NCI-H2081 treated with DMSO at 0.1 percent for 48 hours (cell line): Measurements from ENCODE around the gene SBF2.
"Not testable (repeated sequence)": the region's sequence is repeated elsewhere in the genome, so short reads cannot be mapped to it uniquely, and the experiment has no call there.

Experiments
- DNase-seq: peaks from one replicate; lab custom pipeline; 2025; lab: John Stamatoyannopoulos, UW

The SBF2 gene

DNA sequence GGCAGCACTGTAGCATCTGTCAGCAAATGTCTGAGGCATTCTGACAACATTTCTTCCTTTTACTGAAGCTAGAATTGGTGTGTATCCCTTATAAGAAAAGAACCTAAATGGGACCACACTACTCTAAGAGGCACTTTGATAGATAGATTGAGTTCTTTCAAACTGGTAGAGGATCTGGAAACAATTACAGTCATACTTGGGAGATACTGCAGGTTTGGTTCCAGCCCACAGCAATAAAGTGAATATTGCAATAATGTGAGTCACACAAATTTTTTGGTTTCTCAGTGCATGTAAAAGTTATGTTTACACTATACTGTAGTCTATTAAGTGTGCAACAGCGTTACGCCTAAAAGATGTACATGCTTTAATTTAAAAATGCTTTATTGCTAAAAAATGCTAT, 96.9 kb downstream of the SBF2 start:
- DNase-seq, result no peak

DNA sequence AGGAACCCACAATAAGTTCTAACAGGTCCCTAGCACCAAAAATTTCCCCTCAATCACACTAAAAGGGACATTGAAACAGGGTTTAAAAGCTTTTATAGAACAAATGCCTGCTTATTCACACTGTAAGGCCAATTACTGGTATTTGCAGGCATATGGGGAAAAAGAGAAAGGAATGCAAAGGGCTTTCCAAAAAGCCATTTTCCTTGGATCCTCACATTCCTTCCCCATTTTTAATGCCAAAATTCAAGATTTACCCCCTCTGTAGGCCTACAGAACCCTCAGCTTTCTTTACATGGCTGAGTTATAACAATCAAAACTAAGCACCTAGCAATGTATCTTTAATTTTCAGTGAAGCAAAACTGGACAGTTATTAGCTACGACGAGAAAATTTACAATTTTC, 102.0 kb downstream of the SBF2 start:
- no peak for DNase-seq

DNA sequence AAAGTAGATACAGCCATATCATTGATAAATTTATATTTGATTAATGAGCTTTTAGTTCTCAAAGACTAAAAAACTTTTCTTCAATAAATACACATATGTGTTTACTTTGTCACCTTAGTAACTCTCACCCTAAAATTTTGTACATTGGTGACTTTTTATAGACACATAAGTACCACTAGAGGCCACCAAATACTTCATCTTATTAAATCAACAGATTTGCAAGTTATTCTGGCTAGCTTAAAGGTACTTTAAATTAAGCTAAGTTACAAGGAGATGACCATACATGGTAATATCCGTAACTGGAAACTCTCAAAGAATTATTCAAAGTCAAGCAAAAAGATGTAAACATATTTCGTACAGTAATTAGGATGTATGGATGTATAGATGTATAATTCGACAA, 112.2 kb downstream of the SBF2 start:
- DNase-seq, result no peak

DNA sequence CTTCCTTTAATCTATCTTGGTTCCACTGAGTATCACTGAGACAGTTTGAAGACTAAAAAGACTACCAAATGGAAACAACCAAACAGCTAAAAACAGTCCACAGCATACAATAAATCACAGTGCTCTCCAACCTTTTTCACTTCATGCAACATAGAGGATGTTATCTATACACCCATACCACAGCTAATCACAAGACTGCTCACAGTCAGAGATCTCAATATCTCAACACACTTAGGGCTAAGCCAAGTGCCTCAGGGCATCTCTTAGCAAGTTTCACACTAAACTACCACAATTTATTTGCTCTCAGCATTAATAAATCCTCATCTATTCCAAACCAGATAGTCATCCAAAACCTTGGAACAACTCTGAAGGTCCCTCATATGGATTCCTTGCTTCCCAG, 129.4 kb downstream of the SBF2 start:
- no peak for DNase-seq

DNA sequence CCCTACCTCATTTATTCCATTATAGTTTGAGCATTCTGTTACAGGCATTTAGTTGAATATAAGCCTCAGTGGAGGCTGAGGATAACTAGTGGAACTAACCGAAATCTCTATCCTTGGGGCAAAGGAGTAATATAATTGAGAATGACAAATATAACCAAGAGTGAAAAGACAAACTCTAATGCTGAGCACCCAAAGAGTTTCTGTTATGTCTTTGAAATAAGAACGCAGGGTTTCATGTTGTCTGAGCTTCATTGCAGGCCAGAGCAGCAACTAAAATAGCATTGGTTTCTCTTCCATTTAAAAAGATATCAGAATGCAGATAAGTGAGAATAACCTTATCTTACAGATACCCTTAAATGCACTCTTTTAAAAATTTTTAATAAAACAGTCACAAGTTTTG, 131.8 kb downstream of the SBF2 start:
- DNase-seq, result no peak

DNA sequence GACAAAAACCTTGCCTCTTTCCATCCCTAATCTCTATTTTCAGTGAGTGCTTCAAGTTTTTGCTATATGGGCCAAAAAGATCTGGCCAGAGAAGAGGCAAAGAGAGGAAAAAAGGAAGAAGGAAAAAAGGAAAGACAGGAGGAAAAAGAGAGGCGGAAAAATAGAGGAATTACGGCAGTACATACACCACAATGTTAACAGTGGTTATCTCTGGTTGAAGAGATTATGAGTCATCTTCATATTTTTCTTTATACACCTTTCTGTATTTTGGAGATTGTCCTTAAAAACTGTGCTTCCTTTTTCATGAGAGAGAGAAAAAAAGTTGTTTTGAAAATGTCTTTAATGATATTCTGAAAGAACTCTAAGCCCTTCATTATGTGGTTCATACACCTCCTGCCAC, 133.7 kb downstream of the SBF2 start:
- DNase-seq, result no peak

DNA sequence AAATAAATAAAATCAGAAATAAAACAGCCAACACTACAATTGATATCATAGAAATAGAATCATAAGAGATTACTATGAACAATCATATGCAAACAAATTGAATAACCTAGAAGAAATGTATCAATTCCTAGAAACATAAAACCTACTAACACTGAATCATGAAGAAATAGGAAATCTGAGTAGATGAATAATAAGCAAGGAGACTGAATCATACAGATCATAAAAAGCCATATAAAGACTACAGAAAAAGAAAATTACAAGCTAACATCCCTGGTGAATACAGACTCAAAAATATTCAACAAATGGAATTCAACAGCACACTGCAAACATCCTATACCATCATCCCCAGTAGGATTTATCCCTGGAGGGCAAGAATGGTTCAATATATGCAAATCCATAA, 135.6 kb downstream of the SBF2 start:
- no peak for DNase-seq

DNA sequence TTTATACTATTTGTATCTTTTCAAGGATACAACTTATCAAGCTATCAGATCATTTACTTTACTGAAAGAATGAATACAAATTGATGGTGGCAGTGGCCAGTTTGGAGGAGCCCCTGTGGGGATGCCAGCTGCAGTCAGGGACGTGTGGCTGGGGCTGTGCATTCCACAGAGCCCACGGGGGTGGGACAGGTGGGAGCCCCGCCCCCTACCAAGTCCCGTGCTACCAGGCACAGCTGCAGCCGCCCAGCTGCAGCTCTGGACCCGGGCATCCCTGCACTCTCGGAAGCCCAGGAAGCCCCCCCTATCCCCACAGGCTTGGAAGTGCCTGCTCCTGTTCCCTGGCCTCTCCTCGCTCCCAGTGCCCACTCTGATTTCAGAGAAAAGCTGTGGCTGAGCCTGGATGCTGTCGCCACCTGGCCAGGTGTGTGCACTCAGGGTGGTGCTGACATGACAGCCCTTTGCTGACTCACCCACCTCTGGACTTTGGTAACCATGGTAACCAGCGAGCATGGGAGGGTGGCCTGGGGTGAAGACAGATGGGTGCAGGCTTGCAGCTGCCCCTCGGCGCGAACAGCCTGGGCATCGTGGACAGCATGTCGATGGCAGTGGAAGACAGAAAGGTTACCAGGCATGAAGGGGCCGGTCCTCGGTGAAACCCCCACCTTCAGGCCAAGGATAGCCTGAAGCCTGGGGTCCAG, 138.1 kb downstream of the SBF2 start:
- DNase-seq, result no peak

DNA sequence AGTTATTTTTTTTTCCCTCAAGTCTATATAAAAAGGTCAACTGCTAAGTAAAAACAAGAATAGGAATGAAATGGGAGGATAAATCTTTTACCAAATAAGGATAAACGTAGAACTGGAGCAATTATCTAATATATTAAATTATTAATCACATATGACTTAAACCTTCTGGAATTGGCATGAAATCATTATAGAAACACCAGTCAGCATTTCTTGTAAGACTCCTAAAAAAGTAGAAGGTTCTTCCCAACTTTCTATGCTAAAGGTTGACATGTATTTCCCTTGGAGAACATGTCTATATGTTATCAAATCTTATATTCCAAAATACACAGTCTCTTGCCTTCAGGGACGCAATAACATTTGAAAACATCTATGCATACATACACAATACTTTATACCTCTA, 143.2 kb downstream of the SBF2 start:
- DNase-seq, result no peak

DNA sequence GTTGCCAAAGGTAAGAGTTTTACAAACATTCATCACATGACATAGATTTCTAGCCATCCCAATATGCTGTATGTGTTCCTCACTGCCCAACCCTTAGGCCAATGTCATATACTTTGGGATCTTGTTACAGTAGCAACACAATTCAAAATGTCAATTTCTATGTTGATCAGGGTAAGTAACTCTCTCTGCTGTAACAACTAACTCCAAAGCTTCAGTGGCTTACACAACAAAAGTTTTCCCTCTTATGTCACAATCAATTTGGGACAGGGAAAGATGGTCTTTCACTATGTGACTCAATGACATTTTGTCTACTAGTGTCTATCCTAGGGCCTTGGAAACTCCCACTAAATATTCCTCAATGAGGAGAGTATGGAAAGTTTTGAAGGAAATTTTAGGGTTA, 144.5 kb downstream of the SBF2 start:
- DNase-seq, result no peak

DNA sequence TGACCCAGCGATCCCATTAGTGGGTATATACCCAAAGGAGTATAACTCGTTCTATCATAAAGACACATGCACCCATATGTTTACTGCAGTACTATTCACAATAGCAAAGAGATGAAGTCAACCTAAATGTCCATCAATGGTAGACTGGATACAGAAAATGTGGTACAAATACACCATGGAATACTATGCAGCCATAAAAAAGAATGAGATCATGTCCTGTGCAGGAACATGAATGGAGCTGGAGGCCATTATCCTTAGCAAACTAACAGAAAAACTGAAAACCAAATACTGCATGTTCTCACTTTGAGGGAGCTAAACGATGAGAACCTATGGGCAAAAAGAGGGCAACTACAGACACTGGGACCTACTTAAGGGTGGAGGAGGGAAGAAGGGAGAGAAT, 146.8 kb downstream of the SBF2 start:
- DNase-seq, result no peak

DNA sequence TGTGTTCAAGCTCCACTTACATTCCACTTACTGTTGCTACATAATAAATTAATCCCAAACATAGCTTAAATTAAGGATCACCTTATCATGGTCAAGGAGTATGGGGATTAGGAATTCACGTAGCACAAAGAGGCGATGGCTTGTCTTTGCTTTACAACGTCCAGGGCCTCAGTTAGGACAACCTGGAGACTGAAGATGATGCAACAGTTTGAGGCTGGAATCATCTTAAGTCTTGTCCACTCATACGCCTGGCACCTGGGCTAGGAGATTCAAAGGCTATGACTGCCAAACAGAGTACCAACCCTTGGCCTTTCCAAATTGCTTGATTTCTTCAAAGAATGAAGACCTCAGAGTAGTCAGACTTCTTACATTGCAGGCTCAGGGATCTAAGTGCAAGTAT, 149.1 kb downstream of the SBF2 start:
- no peak for DNase-seq

DNA sequence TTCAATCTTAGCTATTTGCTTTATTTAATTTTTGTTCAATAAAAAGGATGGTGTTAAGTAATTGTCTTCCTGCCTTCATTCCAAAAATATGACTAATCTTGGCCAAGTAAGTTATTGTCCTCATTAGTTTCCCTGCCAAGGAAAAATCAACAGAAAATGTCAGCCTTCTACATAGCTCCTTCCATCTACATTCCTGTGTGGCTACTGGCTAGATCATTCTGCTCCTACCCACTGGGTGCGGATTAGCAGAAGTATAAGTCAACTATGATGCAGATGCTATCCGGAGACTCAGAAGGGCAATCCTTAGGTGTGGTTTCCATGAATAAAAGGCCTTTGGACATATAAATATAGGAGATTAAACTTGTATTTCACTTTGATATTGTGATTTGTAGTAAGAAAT, 154.4 kb downstream of the SBF2 start:
- no peak for DNase-seq

DNA sequence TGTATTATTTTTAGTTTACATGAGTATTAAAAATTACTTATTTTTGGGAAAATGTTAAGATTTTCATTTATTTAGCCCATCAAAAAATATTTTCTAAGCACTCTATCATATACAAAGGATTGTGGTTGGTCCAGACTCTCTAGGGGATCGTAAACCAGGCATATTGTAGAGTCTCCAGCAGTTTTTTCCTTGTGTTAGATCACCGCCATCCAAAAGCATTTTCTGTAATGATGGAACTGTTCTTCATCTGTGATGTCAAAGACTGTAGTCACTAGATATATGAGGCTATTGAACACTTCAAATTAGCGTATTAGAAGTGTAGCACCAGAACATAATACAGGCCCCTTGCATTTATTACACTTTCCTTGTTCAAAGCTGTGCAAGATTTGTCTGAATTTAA, 154.9 kb downstream of the SBF2 start:
- no peak for DNase-seq

DNA sequence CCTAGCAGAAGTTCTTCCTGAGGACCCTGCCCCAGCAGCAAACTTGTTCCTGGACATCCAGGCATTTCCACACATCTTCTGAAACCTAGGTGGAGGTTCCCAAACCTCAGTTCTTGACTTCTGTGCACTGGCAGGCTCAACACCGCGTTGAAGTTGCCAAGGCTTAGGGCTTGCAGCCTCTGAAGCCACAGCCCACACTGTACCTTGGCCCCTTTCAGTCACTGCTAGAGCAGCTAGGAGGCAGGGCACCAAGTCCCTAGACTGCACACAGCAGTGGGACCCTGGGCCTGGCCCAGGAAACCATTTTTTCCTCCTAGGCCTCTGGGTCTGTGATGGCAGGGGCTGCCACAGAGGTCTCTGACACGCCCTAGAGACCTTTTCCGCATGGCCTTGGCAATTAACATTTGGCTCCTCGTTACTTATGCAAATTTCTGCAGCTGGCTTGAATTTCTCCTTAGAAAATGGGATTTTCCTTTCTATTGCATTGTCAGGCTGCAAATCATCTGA, 159.0 kb downstream of the SBF2 start:
- no peak for DNase-seq

DNA sequence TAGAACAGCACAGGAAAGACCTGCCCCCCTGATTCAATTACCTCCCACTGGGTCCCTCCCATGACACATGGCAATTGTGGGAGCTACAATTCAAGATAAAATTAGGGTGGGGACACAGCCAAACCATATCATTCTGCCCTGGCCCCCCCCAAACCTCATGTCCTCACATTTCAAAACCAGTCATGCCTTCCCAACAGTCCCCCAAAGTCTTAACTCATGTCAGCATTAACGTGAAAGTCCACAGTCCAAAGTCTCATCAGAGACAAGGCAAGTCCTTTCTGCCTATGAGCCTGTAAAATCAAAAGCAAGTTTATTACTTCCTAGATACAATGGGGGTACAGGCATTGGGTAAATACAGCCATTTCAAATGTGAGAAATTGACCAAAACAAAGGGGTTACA, 159.8 kb downstream of the SBF2 start:
- DNase-seq, result not testable (repeated sequence)

DNA sequence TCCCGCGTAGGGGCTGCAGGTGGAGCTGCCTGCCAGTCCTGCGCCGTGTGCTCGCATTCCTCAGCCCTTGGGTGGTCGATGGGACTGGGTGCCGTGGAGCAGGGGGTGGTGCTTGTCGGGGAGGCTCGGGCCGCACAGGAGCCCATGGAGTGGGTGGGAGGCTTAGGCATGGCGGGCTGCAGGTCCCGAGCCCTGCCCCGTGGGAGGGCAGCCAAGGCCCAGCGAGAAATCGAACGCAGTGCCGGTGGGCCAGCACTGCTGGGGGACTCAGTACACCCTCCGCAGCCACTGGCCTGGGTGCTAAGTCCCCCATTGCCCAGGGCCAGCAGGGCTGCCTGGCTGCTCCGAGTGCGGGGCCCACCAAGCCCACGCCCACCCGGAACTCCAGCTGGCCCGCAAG, 160.8 kb downstream of the SBF2 start:
- not testable (repeated sequence) for DNase-seq

DNA sequence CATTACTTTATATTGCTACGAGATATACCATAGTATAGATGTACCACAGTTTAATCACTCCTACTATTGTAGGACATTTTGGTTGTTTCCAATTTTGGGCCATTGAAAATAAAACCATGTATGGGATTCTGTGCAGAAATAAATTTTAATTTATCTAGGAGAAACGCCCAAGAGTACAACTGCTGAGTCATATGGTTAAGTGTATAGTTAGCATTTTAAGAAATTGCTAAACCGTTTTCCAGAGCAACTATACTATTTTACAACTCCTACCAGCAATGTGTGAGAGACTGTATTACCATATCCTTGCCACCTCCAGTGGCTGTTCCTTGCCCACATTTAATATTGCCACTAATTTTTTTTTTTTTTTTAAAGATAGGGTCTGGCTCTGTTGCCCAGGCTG, 163.1 kb downstream of the SBF2 start:
- DNase-seq, result no peak

DNA sequence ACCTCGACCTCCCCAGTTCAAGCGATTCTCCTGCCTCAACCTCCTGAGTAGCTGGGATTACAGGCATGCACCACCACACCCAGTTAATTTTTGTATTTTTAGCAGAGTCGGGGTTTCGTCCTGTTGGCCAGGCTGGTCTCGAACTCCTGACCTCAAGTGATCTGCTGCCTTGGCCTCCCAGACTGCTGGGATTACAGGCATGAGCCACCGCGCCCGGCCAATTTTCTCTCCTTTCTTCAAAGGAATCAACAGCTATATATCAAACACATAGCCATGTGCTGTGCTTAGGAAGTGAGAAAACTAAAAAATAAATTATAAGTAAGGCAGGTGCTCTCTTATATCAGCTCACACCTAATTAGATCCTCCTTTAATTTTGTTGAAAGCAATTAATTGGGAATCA, 164.8 kb downstream of the SBF2 start:
- DNase-seq, result not testable (repeated sequence)

DNA sequence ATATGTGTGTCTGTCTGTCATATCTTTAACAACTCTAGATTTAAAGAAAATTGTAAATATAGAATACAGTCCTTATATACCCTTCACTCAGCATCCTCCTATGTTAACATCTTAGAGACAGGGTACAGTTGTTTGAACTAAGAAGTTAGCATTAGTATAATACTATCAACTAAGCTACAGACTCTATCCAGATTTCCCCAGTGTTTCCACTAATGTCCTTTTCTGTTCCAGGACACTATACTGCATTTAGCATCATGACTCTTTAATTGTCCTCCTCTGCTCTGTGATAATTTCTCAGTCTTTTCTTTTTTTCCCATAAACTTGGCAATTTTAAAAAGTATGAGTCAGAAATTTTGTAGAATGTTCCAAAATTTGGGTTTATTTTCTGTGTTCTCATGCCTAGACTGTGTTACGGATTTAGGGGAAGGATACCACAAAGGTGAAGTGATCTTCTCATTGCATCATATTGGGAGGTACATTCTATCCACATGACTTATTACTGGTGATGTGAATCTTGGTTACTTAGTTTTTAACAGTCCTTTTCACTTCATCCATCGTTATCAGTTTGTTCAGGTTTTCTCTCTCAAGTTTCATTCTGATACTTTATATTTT, 168.4 kb downstream of the SBF2 start:
- DNase-seq, result no peak

DNA sequence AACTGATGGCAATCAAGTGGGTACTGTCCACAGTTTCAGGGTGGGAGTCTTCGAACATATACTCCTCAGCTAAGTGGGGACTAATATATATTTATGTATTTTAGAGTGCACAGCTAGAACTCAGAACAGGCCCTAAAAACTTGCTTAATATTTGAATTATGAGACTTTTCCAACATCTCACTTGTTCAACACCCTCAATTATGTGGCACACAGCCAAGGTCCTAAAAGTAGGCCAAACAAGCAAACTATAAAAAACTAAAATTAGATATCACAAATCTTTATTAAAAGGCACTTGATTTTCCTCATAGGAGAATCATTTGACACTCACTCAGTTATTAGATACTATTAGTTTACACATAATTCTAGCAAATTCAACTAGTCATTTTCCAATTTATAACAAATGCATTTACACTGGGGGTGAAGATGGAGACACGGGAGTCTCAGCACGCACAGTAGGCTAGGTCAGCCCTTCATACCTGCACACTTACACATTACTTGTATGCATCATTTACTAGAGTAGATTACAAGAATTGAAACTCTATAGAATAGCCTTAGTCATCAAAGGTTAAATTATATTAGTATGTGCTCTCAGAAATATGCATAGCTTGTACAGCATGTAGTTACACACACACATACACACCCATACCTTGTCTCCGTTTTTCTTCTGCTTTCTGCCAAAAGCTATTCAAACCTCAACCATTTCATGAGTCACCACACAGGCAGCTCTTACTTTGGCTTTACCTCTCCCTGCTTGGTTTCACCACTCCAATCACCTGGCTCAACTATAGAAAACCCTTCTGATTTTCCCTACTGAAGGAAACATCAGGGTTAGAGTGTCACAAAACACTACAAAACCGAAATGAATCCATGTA, 171.5 kb downstream of the SBF2 start:
- no peak for DNase-seq

DNA sequence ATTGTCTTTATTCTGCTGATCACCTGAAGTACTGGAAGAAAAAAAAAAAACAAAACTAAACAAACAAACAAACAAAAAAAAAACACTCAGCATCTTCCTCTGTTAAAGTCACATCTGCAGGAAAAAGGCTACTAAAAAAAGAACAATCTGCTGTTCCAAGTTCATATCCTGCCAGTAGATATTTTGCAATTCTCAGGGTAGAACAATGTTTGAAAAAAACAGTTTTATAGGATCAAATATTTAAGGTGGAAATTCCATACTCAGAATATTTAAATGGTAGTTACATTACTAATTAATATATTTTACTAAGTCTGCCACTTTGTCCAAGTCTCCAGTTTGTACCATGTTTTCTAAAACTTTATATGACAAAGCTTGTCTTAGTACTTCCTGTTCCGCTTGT, 175.2 kb downstream of the SBF2 start:
- DNase-seq, result no peak

DNA sequence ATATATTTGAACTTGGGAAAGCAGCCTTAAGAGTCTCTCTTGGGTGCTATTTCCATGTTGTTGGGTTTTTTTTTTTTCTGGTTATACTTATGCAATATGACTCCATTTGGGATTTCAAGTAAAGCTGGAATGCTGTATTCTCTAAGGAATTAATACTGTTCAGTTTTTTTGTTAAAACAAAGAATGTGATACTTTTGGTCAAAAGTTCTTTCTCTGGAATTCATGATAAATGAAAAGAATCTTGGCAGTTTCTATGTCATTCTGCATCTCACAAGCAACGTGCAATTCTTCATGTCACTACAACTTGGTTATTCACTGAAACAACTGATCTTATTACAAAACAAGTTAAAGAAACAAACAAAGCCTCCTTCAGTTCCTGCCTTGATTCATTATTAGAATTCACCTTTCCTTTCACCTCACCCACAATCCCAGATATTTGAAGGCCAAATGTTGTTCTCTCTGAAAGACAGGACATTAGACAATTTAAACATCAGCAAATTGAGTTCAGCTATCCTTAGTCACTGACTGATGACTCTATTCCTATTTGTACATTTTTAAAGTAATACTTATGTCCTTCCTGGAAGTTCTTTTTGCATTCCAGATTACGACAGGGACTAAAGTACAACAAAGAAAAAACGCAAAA, 176.2 kb downstream of the SBF2 start:
- DNase-seq, result no peak
